AG04449 (cell line): Measurements from ENCODE around the gene GPC5.

Experiments
- CTCF ChIA-PET: fragments of 350-600 bp; formaldehyde crosslinking; extraction: SDS; loops from one replicate; lab custom pipeline; 2021; ENCODE audit warnings: antibody characterized with exemption; lab: Yijun Ruan, JAX
- POLR2A ChIA-PET: fragments of 400-600, 350-600 bp; formaldehyde crosslinking; extraction: SDS; loops from one replicate; lab custom pipeline; 2020; ENCODE audit warnings: antibody characterized with exemption, inconsistent platforms; lab: Yijun Ruan, JAX
- DNase-seq: peaks from one replicate; pipeline ENCODE4 v3.0.0-alpha.2; 2010; ENCODE audit warnings: low read depth, low spot score
- H3K4me3 ChIP-seq: 2 replicates; pipeline ENCODE4 v1.5.1; 2011; ENCODE audit warnings: low read depth, mild to moderate bottlenecking, control low read depth, low read length
- TF ChIP-seq, protein P1 (sequence below): IDR thresholded peaks from one replicate; pipeline ENCODE4 v1.5.1; 2011; ENCODE audit warnings: mild to moderate bottlenecking, moderate library complexity, low read length, control low read depth, inconsistent platforms; ENCODE audit not compliant: insufficient read depth; ENCODE audit errors: missing control alignments

The GPC5 gene

DNA sequence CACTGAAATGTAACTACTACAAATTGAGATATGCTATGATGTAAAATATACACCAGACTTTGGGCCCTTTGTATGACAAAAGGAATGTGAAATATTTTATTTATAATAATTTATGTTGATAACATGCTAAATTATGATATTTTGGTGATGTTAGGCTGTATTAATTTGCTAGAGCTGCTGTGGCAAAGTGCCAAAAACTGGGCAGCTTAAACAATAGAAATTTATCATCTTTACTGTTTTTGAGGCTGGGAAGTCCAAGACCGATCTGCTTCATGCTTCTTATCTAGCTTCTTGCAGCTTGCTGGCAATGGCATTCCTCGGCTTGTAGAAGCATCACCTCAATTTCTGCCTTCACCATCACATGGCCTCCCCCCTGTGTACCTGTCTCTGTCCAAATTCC is 245.0 kb downstream of the GPC5 start:
- POLR2A ChIA-PET: no interaction called here

DNA sequence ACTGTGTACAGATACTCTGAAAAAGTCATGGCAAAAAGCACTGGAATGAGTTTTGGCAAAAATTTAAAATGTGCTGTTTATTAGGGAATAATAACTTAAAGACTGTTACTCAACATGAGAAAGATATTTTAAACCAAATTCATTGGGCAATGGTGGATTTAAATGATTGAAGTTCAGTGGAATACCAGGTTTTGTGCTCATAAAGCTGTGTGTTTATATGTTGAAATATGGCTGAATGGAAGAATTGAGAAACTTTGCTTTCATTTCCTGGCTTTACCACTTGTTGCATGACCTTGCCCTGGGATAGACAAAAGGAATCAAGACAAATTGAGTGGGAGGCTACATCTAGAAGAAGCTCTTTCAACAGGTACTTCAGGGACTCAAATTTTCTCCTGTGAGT is 246.4 kb downstream of the GPC5 start:
- no peak for DNase-seq
- CTCF ChIA-PET: no interaction called here
- no peak overlapping the region for H3K4me3 ChIP-seq
- POLR2A ChIA-PET: no interaction called here
- TF ChIP-seq, protein P1, sequence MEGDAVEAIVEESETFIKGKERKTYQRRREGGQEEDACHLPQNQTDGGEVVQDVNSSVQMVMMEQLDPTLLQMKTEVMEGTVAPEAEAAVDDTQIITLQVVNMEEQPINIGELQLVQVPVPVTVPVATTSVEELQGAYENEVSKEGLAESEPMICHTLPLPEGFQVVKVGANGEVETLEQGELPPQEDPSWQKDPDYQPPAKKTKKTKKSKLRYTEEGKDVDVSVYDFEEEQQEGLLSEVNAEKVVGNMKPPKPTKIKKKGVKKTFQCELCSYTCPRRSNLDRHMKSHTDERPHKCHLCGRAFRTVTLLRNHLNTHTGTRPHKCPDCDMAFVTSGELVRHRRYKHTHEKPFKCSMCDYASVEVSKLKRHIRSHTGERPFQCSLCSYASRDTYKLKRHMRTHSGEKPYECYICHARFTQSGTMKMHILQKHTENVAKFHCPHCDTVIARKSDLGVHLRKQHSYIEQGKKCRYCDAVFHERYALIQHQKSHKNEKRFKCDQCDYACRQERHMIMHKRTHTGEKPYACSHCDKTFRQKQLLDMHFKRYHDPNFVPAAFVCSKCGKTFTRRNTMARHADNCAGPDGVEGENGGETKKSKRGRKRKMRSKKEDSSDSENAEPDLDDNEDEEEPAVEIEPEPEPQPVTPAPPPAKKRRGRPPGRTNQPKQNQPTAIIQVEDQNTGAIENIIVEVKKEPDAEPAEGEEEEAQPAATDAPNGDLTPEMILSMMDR: no peak

More for the DNA sequence above, 245.0 kb downstream of the GPC5 start:
- CTCF ChIA-PET: no interaction called here
- TF ChIP-seq, protein P1: no peak
- no peak for DNase-seq
- H3K4me3 ChIP-seq: no peak overlapping the region

- TF ChIP-seq, protein P1: no peak
- ChIA-PET CTCF (no interaction called here), POLR2A (no interaction called here)
- no peak for DNase-seq
- no peak overlapping the region for H3K4me3 ChIP-seq
Observed at GRCh38 chr13:91647361-91647990, 249.1 kb downstream of the GPC5 start.

GRCh38 chr13:91648012-91648411 is 249.6 kb downstream of the GPC5 start:
- TF ChIP-seq, protein P1: no peak
- CTCF ChIA-PET: no interaction called here
- no peak for DNase-seq
- H3K4me3 ChIP-seq: no peak overlapping the region
- POLR2A ChIA-PET: no interaction called here

GRCh38 chr13:91649456-91649855 is 251.0 kb downstream of the GPC5 start:
- no peak overlapping the region for H3K4me3 ChIP-seq
- CTCF ChIA-PET: no interaction called here
- no peak for DNase-seq
- POLR2A ChIA-PET: no interaction called here
- TF ChIP-seq, protein P1: no peak

DNA sequence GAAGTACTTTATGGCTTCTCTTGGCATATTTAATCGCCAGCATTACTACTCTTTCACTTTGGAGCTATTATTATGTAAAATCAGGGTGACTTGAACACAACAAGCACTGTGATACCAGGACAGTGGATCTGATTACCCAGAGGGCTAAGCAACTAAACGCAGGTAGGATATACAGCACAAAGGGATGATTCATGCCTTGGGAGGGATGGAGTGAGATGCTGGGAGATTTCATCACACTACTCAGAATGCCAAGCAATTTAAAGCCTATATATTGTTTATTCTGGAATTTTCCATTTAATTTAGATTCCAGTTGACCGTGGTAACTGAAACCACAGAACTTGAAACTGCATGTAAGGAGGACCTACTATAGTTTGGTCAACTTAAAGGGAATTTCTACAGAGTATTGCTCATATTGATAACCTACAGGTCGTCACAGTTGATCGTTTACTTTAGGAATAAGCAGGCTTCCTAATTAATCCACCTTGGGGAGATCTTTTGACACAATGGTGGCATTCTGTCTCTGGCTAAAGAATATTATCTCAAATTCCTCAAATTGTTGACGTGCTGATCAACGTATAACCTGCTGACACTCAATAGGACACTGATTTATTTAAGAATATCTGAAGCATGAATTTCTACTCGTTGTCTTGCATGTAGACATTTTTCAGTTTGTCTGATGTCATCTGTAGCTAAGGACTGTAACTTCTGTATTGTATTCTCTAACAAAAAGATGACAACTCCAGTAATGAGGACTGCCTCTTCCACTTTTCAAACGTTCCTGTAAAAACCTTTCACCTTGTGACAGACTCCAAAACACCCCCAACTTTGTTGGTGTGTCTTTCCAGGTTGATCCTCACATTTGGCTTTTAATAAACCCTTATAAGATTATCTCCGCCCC is 254.2 kb downstream of the GPC5 start:
- TF ChIP-seq, protein P1: no peak
- ChIA-PET CTCF (no interaction called here), POLR2A (no interaction called here)
- DNase-seq: no peak
- no peak overlapping the region for H3K4me3 ChIP-seq
